ENCODE data around the gene PXMP4.

DNA sequence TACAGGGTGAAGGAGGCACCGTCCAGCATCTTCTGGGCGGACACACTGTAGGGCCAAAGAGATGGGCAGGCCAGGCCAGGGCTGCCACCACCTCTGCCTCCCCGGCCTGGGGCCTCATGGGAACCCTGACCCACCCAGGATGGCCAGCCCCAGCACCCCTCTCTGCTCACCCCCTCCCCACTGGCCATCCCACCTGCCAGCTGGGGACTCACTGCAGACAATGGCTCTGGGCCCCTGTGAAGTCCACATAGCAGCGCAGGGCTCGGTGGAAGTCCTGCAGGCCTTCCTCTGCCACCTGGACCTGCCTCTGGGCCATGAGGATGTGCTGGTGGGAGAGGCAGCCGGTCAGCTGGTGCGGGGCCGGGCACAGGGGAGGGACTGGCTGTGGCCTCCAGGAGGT lies 61.6 kb downstream of the PXMP4 start:
- TF ChIP-seq JUNB (IDR thresholded peaks at IDR 0.05) (no peak), CTCF (IDR thresholded peaks at IDR 0.05) (no peak), RCOR1 (IDR thresholded peaks at IDR 0.05; ENCODE audit: low read depth, low read length) (no peak), RFX5 (IDR thresholded peaks at IDR 0.05) (no peak), EP300 (IDR thresholded peaks at IDR 0.05) (no peak), ZC3H11A (IDR thresholded peaks at IDR 0.05) (no peak), ZFP36 (IDR thresholded peaks at IDR 0.05; ENCODE audit: borderline replicate concordance, partially characterized antibody) (no peak), CHD2 (IDR thresholded peaks at IDR 0.05; ENCODE audit: low read length, partially characterized antibody) (no peak), POLR2A (IDR thresholded peaks at IDR 0.05; ENCODE audit: low read length) (no peak), PHF8 (IDR thresholded peaks at IDR 0.05; ENCODE audit: borderline replicate concordance, low read depth) (no peak), KDM5A (IDR thresholded peaks at IDR 0.05) (no peak), BHLHE40 (IDR thresholded peaks at IDR 0.05; ENCODE audit: low read depth, low read length) (no peak), USF2 (IDR thresholded peaks at IDR 0.05) (no peak)
- TF ChIP-seq, protein P1, sequence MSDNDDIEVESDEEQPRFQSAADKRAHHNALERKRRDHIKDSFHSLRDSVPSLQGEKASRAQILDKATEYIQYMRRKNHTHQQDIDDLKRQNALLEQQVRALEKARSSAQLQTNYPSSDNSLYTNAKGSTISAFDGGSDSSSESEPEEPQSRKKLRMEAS (IDR thresholded peaks at IDR 0.05) = no peak

All from A549 (cell line).